Pons (tissue), 1 donor: Measurements from ENCODE around the gene RETREG2.

Experiments used
- DNase-seq: peaks from one replicate; pipeline ENCODE4 v3.0.0-alpha.2; 2016; ENCODE audit warnings: low spot score

Gene RETREG2

GRCh38 chr2:219215871-219216534 is 37.9 kb downstream of the RETREG2 start:
- no peak for DNase-seq

GRCh38 chr2:219216535-219216915 is 38.5 kb downstream of the RETREG2 start:
- no peak for DNase-seq

- no peak for DNase-seq
Measured at GRCh38 chr2:219218217-219218731, 40.2 kb downstream of the RETREG2 start.

DNA sequence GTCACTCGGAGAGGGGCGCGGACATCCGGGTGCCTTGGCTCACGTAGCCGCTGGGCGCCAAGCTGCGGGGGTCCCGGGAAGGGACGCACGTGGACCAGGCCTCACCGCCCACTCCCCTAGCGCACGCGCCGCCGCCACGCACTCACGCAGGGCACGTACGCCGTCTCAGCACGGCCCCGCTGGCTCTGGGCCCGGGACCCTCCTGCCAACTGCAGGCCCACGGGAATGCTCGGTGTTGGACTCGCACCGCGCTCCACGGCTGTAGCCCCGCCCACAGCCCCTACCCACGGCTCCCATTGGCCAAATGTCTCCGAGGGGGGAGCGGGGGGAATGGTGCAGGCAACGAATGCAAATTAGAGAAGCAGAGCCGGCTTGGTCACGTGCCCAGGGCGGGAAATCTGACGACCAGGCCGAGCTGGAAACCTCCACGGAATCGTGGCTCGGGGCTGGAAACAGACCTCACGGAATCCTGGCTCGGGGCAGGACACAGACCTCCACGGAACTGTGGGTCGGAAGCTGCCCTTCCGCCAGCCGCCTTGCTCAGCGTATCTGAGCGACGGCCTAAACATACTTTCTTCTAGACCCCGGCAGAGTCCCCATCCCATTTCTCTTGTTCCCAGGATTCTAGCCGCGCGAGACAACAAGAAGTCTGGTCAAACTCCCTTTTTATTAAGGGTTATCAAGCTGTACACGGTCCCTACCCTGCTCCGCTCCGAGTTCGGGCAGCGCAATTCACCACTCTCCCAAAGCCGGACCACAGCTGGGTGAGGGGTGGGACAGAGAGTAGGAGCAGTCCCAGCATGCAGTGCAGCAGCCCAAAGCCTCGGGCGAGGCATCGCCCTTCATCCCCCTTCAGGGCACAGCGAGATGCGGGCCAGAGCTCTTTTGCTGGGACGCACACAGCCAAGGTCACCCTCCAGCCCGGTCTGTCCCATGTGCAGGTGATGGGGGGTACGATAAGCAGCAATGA is 40.9 kb downstream of the RETREG2 start, which contains the start of gene ABCB6:
Gene ABCB6, minus strand, starts transcription at position 227 of the 970 bp plus-strand sequence. CDS start 285 bp downstream, outside the sequence.
- peak; percentile 93 for DNase-seq

- DNase-seq: no peak
Measured at GRCh38 chr2:219219784-219220532, 41.9 kb downstream of the RETREG2 start.

DNA sequence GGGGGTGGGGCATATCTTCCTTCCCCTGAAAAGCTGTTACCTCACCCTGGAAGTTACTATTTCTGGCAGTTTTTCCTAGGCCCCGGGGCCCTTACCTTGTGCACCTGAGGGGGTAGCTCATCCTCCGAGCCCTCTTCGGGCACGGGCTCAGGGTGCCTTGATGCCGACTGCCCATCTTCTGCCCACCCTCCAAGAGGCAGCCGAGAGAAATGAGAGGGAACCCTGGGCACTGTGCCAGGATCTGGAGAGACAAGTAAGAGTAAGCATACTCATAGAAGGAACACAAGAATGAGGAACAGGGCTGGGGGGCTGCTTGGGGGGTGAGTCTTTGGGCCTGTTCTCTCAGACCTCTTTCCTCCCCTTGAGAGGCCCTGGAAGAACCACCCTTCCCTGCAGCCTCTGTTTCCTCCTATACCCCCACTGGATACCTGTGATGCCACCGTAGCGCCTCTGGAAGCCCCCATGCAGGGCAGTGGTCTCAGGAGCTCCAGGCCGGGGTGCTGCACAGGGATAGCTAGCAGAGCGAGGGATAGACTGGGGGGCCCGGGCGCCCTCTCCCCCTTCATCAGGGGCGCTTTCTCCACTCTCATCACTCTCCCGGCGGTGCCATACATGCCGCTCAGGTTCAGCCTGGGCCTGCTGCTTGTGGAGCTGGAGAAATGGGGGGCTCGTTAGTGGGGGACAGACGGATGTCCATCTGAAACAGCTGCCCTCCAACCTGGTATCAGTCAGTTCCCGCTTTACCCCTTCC is 42.8 kb downstream of the RETREG2 start:
- no peak for DNase-seq

DNA sequence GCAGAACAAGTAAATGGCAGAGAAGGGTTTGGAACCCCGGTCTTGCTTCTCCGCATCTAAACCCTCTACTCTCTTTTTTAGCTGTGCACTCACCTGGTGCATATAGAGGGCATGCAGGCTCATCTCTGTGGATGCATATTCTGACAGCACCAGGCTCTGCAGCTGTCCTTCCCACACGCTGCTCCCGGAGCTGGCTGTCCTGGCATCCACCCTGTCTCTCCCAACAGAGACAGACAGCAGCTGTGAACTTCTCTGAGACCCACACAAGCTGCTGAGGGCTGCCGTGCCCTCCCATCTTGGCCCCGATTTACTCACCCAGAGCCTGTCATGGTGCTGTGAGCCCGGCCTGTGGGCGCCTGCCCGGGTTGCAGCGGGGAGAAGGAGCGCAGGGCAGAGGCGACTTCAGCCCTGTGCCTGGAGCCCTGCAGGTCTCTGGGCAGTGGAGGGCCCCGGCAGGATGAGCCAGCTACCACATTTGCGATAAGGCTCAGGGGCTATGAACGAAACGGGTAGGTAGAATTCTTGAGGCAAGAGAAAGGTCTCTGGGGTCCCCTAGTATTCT is 44.0 kb downstream of the RETREG2 start:
- DNase-seq: no peak

- DNase-seq: no peak
Measured at GRCh38 chr2:219223831-219224610, 45.9 kb downstream of the RETREG2 start.

DNA sequence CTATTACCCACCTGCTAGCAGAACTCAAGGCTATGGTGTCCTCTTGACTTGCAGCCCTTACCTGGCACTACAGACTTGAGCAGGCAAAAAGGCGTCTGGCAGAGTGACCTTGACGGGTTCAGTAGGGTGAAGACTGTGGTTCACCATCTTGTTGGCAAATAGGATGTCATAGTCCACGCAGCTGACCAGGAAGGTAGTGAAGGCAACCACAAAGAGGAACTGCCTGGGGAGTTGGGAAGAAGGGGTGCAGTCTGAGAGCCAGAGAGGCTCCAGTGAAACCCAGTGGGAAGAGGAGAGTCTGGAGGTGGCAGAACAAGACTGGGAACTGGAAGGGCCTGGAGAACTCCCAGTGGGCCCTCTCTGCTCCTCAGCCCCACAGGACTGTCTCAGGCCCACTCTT is 47.3 kb downstream of the RETREG2 start:
- no peak for DNase-seq

GRCh38 chr2:219228041-219228910 is 50.2 kb downstream of the RETREG2 start:
- DNase-seq: no peak

DNA sequence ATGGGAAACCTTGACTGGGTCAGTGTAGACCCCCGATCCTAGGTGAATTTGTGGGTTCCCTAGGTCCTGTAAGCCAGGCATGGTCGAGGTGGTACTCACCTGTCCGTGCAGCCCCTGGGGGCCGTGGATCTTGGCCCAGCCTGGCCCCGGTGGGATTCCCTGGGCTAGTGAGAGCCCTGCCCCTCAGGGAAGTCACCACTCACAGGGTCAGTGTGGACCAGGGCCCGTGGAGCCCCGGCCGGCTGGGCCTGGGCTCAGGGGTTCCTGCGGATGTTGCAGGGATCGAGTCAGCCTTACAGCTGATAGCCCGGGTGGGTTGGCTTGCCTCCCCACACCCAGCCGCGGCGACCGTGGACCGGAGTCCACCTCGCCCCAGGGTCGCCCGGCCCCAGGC is 50.8 kb downstream of the RETREG2 start:
- DNase-seq: no peak

GRCh38 chr2:219229305-219230058 is 51.4 kb downstream of the RETREG2 start, which contains the start of the genes ANKZF1 and ATG9A:
TSS of gene ANKZF1 (plus strand) at chr2:219229806. CDS start at chr2:219230258, 452 bp downstream.
TSS of gene ATG9A (minus strand) at chr2:219229636. CDS start at chr2:219228024, 1,612 bp downstream.
- peak; percentile 99 for DNase-seq

DNA sequence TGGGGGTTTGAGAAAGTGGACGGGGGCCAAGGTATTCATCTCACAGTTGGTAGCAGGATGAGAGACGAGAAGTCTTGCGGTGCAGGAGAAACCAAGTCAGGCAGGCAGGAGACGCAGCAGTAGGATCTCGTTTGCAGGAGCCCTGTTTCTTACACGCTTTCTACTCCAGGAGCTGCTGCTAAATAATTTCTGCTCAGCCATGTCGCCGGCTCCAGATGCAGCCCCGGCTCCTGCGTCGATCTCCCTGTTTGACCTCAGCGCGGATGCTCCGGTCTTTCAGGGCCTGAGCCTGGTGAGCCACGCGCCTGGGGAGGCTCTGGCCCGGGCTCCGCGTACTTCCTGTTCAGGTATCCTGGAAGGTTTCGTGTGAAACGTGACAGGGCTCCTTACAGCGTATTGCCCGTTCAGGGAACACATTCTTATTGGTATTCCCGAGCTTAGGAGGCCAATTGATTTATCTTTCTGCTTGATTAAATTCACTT is 52.0 kb downstream of the RETREG2 start:
- DNase-seq: no peak

GRCh38 chr2:219234331-219234730 is 56.3 kb downstream of the RETREG2 start:
- DNase-seq: no peak
